ENCODE results near the gene TIE1.

The TIE1 gene

GRCh38 chr1:43293896-43294760, 6.7 kb upstream of the TIE1 start:
- no peak for DNase-seq

- DNase-seq = no peak
These were observed 6.0 kb upstream of the TIE1 start for GRCh38 chr1:43294761-43295160.

- no peak for DNase-seq
These were observed 4.6 kb upstream of the TIE1 start for GRCh38 chr1:43296207-43296606.

- DNase-seq = no peak
These were observed 2.7 kb upstream of the TIE1 start for GRCh38 chr1:43298055-43298454.

GRCh38 chr1:43299101-43299500, 1.7 kb upstream of the TIE1 start:
- DNase-seq = no peak

- DNase-seq = no peak
These were observed 1.4 kb downstream of the TIE1 start for GRCh38 chr1:43302201-43302600.

- no peak for DNase-seq
These were observed 2.1 kb downstream of the TIE1 start for GRCh38 chr1:43302721-43303470.

- DNase-seq = no peak
These were observed 2.9 kb downstream of the TIE1 start for GRCh38 chr1:43303471-43304313.

GRCh38 chr1:43304314-43304681, 3.5 kb downstream of the TIE1 start:
- no peak for DNase-seq

GRCh38 chr1:43304771-43305300, 4.1 kb downstream of the TIE1 start:
- DNase-seq = no peak

- no peak for DNase-seq
These were observed 4.7 kb downstream of the TIE1 start for GRCh38 chr1:43305461-43305860.

GRCh38 chr1:43305926-43306687, 5.3 kb downstream of the TIE1 start:
- no peak for DNase-seq

- peak; percentile 21 for DNase-seq
These were observed 6.1 kb downstream of the TIE1 start for GRCh38 chr1:43306688-43307457.

GRCh38 chr1:43307458-43308158, 6.8 kb downstream of the TIE1 start:
- no peak for DNase-seq

- DNase-seq = no peak
These were observed 8.0 kb downstream of the TIE1 start for GRCh38 chr1:43308635-43309404.

- DNase-seq = no peak
These were observed 8.7 kb downstream of the TIE1 start for GRCh38 chr1:43309405-43310025.

- DNase-seq = no peak
These were observed 10.7 kb downstream of the TIE1 start for GRCh38 chr1:43311521-43311920.

GRCh38 chr1:43312212-43312623, 11.4 kb downstream of the TIE1 start:
- no peak for DNase-seq

Data from hematopoietic multipotent progenitor cell treated with erythropoietin and hydrocortisone succinate and interleukin-3 and kit ligand, for 6 days (in vitro differentiated cells).